DMS 273 (cell line): Measurements from ENCODE around the gene CROCC2.

ENCODE experiments used
- DNase-seq: peaks from one replicate; lab custom pipeline; 2025; ENCODE audit not compliant: unreplicated experiment; lab: John Stamatoyannopoulos, UW

CROCC2 gene

DNA sequence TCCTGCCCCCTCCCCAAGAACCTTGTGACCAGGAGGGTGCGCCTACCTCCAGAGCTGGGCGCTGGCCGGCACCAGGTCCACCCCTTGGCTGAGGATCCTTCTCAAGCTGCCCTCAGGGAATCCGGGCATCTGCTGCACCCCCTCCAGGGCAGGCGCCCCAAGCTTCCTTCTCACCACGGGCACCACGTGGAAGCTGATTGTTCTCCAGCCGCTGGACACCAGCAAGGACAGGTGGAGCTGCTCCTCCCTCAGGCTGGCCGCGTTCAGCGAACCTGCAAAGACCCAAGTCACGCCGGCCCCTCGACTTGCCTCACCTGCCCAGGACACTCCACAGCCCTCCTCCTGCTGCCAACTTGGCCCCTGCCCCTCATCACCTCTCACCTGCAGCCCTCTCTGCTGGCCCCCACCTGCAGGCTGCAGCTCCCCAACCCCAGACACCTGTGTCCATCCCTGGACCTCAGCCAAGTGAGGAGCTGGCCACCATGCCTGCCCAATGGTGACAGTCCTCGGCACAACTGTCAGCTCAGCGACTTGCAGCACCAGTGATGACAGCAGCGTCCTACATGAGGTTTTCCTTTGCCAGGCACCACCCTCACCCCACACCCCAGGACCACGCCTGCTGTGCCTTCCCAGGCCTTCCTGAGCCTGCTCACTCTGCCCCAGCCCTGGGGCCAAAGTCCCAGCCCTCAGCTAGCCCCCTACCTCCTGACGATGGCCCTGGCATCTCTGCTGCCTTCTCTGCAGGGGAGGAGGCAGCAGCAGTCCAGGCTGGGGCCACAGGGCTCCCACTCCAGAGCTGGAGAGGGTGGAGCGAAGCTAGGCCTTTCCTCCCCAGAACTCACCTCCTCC is 14.4 kb upstream of the CROCC2 start:
- no peak for DNase-seq

DNA sequence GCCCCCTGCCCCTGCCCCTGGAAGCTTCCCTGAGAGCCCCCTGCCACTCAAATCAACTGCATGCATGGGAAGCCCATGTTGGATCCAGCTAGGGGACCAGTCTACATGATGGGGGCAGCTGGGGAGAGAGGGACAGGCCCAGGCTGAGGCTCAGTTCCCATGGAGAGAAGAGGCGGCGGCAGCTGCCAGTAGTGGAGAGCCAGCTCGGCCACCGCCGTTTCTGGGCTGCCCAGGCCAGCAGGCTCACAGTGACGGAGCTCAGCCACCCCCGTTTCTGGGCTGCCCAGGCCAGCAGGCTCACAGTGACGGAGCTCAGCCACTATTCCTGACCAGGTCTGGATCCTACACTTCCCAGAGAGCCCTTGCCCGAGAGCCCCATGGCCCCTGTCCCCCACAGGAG is 13.8 kb upstream of the CROCC2 start:
- DNase-seq, result no peak

DNA sequence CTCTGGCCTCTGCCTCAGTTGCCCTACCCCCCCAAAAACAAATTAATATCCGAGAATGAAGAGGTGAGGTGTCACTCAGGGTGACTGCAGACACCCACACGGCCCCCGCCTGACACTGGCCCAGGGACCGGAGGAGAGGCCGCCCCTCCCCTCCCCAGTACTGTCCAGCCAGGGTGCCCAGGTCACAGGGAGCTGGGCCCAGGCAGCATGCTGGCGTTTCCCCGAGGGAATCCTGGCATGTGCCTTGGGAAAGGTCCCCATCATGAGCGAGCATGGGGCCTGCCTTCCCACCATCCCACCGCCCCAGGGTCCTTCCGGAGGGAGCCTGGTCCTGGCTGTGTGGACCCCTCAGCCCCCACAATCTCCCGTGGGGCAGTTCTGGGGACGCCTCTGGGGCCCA is 13.2 kb upstream of the CROCC2 start:
- no peak for DNase-seq

DNA sequence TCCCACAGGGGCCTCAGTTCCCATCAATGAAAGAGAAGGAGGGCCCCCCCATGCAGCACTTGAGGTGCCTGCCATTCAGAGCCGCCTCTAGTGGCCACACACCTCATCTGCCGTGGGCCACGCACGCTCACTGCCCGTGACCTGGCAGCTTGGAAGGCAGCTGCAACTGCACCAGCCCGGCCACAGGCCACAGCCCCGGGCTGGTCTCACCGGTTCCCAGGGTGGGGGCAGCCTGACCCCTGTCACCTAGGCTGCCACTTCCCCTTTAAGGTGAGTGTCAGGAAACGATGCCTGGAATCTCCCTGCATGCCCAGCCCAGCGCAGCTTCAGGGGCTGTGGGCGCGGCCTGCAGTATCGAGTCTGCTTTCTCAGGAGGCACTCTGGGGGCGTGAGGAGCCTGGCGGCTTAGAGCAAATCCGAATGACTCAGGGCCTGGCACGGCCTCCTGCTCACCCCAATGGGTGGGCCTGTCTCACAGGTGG is 12.7 kb upstream of the CROCC2 start:
- no peak for DNase-seq

DNA sequence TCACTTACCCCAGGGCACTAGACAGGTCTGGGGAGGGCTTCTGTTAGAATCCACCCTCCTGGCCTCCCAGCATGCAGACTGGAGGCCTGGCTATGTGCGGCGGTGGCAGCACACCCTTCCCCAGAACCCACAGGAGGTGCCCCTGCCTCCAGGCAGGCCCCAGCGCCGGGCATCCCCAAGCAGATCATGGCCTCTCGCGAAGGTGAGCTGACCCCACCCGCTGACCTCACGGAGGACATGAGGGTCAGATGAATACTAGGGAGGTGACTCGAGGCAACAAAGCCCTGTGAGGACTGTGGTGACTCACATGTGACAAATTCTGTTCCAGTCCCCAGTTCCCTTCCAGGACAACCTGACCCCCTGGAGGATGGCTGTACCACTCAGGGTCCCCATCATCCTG is 12.1 kb upstream of the CROCC2 start:
- DNase-seq, result no peak

DNA sequence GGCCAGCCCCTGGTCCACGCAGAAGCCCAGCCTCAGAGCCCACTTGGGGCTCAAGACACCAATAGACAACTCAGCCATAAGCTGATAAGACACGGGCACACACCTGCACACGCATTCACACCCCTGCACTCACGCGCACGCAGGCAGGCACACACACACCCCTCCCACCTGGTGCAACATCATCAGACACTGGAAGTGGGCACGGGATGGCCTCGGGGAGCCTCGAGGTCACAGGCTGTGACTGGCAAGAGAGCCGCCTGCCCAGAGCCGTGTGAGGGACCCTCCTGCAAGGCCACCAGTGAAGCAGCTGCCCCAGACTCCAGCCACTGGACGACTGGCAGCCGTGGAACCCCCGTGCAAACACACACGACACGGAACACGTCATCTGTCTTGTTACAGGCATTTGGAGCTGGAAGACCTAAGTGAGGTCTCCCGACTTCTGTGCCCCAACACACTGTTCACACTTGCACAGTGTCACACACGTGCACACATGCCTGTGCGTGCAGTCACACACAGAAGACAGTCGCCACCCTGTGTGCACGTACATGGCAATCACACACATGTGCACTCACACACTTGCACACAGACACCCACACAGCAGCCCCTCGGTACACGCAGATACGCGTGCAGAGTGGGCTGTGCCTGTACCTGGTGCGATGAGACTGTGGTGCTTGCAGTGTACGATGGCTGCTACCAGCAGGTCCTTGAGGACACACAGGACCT is 11.1 kb upstream of the CROCC2 start:
- no peak for DNase-seq

DNA sequence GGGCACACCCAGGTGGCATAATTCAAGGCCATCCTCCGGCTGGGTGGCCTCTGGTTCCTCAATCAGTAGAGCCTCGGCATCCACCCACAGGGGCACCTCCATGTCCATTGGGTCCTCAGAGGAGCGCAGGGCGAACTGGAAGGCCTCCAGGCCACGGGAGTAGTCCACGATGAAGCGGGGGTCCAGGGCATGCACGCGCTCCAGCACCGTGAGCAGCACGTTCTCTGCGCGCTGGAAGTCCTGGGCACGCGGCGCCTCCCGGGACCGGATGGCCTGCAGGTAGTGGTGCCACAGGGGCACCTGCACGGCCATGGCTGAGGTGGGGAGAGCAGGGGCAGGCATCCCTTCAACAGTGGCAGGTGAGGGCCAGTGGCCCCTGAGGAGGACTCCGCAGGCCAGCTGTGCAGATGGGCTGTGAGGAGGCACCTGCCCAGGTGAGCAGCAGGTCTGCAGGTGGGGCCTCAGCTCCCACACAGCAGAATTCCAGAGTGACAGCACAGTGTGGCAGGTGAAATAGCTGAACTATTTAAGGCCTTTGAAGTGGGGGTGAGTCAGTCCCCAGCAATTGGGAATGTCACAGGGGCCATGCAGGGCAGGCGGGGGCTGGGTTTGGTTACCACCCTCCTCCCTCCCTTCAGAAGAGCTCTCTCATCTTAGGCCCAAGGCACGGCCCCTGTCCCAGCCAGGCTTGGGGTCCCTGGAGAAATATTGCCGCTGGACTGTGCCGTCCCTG is 10.3 kb upstream of the CROCC2 start, which contains the start of gene MAB21L4:
Gene MAB21L4, minus strand, starts transcription at position 501 of the 733 bp plus-strand sequence. Its CDS starts 159 bp downstream, at position 342.
- no peak for DNase-seq

DNA sequence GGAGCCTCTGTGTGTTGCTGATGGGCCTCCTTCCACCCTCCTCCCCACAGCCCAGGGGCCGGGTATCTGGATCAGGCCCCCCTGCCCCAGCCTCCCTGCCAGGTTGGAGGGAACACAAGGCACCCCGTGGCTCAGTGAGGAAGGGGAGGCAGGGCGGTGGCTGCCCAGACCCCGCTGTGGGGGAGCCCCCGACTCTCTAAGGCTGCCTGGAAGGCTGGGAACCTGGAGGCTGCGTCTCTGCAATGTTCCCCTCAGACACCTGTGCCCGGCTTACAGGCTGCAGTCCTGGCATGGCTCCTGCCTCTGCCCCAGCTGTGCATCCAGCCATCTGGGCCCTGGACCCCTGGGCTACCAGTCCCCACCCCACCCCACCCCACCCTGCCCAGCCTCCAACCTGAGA is 9.7 kb upstream of the CROCC2 start:
- no peak for DNase-seq

DNA sequence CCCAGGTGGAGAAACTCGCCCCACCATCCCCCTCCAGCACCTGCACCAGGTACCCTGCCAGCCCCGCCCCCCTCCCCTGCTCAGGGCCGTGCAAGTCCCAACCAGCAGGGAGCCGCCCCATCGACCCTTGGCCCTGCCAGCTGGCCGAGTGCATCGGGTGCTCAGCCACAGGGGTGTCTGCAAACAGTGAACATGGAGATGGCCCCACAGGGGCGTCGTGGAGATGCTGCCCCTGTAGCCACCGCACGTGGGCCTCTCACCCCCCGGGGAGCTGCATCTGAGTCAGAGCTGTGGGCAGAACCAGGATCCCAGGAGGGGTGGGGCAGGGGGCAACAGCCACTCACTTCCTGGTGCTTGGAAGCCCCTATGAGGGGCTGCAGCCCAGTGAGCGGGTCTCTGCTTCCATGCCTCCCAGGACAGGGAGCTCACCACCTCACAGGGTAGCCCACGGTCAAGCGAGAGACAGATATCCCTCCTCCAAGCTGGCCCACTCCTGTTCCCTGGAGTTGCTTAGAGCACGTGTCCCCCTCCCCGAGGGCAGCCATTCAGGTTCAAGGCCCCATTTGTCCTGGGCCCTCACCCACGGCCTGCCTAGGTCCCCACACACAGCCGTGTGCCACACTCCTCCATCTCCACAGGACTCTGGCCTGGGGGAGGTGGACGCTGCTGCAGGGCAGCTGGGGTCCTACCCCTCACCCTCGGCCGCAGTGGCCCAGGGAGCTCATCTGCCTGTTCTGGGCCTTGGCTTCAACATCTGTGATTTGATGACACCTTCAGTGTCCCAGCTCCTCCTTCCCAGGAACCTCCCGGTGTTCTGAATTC is 9.1 kb upstream of the CROCC2 start:
- no peak for DNase-seq

DNA sequence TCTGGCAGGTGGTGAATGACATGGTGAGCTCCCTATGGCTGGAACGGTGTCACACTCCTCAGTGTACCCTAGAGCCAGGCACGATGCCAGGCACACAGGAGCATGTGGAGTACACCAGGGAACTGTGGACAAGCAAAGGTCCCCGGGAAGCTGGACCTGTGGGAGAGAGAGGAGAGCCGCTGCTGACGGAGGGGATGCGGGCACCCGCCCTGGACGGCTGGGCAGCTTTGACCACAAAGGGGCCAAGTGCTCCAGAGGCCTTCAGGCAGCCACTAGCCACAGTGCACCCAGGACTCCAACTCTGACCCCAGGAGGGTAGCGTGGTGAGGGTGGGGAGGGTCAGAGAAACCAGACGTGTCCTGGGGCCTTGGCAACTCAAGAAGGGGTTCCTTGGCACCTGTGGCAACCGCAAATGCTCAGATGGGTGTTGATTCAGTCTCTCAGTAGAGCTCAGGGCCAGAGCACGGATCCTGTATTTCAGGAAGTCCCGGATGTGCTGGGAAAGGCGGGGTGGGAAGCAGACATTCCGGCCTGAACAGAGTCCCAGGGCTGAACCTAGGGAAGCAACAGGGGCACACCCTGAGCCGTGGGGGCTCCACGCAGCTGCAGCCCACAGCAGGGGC is 7.9 kb upstream of the CROCC2 start:
- DNase-seq, result no peak

DNA sequence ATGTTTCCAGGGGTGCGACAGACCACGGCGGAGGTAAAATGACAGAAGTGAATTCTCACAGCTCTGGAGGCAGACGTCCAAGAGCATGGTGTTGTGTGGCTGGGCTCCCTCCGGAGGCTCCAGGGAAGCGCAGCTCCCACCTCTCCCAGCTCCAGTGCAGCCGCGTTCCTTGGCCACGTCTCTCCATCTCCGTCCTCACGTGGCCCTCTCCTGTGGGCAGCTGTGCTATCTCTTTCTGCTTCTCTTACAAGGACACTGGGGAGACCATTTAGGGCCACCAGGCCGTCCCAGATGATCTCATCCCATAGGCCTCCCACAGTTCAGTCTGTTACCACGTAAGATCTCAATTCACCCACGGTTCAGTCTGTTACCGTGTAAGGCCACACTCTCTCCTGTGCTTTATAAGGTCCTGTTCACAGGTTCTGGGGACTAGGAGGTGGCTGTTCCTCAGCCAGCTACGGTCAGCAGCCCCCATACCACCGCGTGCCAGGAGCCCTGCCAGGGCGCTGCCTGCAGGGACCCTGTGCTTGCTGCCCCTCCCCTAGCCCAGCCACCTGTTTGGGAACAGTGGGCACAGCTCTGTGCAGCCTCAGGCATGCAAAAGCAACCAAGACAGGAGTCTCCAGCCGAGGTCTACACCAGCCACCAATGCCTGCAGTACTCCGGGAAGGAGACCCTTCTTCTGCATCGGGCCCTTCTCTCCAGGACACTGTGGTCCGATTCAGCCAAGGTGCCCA is 7.2 kb upstream of the CROCC2 start:
- DNase-seq, result no peak

DNA sequence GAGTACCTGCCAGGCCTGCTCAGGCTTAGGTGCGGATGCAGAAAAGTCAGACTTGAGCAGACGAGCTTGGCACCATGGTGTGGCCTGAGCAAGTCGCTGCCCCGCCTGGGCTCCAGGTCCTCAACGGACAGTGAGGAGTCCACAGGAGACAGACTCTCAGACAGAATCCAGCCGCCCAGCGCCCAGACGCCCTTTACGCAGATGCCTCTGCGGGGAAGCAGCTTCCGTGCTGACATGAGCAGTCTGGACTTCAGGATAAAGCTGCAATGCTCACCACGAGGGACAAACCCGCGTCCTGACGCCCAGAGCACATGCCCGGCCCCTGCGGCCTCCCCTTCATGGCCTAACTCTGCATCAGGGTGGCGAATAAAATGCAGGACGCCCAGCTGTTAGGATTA is 6.7 kb upstream of the CROCC2 start:
- no peak for DNase-seq

DNA sequence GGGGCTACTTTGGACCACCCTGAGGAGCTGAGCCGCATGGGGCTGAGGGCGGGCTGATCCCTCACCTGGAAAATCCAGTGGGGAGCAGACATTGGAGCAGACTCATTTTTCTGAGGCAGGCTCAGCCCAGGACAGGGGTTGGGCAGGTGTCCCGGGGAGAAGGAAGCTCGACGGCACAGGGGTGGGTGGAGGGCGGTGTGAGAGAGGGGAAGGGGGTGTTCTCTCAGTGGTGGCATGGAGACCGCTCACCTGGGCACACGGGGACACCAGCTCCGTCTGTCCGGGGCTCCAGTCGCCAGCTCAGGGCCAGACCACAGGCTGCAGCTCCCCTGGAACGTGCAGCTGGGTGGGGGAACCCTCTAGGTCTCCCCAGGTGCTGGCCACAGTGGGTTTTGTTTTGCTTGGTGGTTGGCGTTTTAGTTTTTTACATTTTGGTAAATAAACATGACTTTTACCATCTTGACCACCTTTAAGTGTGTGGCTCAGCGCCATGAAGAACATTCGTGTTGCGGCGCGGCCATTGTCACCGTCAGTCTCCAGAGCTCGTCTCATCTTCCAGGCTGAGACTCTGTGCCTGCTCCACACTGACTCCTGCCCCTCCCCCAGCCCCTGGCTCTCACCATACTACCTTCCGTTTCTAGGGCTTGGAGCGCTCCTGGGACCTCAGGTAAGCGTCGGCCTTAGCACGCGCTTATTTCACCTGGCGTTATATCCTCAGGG is 5.8 kb upstream of the CROCC2 start:
- no peak for DNase-seq

DNA sequence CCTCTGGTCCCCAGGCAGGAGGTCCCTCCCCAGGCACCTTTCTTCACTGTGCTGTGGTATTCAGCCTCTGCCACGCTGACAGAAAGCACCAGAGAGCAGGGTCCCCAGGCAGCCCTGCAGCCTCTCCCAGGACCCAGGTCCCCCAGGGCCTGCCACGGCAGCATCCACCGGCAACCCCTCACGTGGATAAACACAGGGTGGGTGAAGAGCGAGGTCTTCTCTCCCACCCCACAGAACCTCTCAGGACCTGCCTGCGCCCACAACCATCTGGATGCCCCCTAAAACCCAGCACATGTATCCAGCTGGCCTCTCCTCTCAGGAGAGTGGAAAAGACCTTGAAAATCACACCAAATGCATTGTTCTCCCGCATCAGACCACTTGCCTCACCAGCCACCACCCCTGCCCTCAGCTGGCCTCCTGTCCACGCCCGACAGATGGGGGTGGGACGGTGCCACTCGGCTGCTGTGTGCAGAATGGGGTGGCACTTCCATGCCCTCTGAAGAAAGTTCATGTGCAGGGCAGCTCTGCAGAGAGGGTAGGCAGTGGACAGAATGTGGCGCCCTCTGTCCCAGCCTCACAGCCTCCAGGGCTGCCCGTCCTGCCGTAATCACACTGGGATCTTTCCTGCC is 4.0 kb upstream of the CROCC2 start:
- DNase-seq, result no peak

DNA sequence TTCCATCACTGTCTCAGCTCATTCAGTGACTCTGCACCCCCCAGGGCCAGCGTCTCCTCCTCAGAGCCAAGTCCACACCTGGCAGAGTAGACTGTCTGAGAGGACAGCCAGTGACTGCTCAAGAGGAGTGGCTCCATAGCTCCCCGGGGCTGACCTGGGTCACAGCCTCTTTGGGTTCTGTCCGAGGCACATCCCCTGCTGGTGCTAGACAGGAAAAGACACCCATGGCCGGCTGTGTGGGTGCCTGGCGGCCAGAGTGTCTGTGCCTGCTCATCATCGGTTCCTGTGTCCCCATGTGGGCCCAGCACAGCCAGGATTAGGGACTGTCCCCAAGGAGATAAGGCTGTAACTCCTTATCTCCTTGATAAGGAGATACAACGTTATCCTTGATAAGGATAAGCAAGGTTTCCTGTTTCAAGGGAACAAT is 3.5 kb upstream of the CROCC2 start:
- no peak for DNase-seq

DNA sequence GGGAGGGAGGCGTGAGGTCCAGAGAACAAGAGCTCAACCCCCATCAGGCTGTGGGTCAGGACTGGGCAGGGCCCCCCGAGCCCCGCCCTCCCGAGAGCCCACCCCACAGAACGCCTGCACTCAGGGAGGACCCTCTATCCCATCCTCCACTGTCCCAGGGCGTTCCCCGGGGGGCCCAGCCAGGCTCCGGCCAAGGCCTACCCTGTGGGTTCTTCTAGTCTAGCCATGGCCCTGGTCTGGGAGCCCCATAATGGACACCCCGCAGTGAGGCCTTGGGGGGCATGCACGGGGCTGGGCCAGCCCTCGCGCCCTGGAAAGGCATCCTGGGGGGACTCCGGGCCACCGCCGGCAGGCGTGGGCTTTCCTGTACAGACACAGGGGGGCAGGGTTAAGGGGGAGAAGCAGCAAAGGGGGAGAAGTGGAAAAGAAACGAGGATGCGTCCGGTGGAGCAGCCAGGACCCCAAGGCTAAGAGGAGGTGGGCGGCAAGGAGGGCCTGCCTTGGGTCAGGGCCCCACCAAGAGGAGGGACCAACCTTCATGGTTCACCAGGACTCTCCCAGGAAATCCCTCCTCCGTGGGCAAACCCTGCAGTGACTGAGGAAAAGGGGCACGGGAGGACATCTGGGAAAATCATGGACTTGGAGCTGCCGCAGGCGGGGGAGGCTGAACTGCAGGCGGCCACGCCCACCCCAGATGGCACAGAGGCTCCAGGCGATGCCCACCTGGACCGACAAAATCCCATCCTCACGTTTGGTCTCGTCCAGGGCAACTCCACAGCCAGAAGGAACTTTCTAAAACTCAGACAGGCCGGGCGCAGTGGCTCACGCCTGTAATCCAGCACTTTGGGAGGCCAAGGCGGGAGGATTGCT is 2.7 kb upstream of the CROCC2 start:
- peak; percentile 74 for DNase-seq
